GM12892 (cell line): ENCODE measurements around the gene KRT10.

Experiments
- POLR2A ChIP-seq: IDR thresholded peaks from 2 replicates; pipeline ENCODE4 v1.6.1; 2011; ENCODE audit warnings: low read depth, low read length, control low read depth
- POLR2AphosphoS5 ChIP-seq: IDR thresholded peaks from 2 replicates; pipeline ENCODE4 v1.6.1; 2011; ENCODE audit warnings: low read depth, low read length, control low read depth
- TAF1 ChIP-seq: IDR thresholded peaks from 2 replicates; pipeline ENCODE4 v1.6.1; 2011; ENCODE audit warnings: low read depth, mild to moderate bottlenecking, control low read depth, low read length, borderline replicate concordance

DNA sequence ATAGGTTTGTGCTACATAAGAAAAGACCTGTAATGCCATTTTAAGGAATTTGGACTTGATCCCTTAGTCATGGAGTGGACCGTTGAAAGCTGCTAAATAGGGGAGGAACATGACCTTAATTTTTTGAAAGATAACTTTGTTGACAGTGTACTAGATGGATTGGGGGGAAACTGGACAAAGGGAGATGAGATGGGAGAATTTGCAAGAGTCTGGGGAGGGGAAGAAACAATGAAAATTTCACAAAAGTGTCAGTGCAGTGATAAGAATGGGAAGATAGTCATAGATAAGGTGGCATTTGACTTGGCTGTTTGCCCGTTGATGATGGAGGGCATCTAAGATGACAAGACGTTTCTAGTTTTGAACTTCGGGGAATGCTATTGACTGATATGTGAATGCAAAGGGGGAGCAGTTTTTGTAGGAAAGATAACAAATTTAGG lies 22.3 kb upstream of the KRT10 start:
- TF ChIP-seq POLR2A = no peak
- no peak for TF ChIP-seq TAF1
- no peak for TF ChIP-seq POLR2AphosphoS5
